GM18498 (cell line): ENCODE data around the gene WDR6.

Experiments
- ATAC-seq: cut with Tn5 transposase; IDR thresholded peaks from one replicate; pipeline ENCODE4 v1.9.1; 2021; ENCODE audit warnings: mild to moderate bottlenecking, moderate library complexity; ENCODE audit not compliant: unreplicated experiment

WDR6 gene

DNA sequence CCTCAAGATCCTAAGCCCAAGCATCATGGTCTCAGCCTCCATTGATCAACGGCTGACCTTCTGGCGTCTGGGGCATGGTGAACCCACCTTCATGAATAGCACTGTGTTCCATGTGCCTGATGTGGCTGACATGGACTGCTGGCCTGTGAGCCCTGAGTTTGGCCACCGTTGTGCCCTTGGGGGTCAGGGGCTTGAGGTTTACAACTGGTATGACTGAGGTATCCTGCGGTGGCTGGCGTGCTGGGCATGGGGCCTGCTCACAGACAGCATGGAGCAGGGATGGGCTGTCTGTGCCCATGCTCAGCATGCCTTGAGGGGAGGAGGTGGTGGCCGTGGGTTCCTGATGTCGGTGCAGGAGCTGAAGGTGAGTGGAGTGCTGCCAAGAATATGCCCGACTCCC lies 7.9 kb downstream of the WDR6 start:
- no peak for ATAC-seq

DNA sequence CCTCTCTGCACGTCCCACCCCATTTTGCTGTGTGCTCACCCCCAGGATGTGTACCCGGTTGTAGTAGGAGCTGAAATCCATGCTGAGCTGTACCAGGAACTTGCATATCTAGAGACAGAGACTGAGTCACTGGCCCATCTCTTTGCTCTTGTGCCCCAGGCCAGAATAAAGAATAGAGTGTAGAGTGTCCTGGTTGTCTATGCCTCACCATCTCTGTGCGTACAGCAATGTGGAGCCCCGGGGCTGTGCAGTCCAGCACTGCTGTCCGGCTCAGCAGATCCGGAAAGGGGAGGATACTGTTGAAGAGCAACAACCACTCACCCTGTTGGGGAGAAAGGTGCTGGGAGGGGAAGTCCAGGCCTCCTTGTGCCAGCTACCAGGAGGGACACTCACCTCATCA lies 8.6 kb downstream of the WDR6 start:
- ATAC-seq = no peak

DNA sequence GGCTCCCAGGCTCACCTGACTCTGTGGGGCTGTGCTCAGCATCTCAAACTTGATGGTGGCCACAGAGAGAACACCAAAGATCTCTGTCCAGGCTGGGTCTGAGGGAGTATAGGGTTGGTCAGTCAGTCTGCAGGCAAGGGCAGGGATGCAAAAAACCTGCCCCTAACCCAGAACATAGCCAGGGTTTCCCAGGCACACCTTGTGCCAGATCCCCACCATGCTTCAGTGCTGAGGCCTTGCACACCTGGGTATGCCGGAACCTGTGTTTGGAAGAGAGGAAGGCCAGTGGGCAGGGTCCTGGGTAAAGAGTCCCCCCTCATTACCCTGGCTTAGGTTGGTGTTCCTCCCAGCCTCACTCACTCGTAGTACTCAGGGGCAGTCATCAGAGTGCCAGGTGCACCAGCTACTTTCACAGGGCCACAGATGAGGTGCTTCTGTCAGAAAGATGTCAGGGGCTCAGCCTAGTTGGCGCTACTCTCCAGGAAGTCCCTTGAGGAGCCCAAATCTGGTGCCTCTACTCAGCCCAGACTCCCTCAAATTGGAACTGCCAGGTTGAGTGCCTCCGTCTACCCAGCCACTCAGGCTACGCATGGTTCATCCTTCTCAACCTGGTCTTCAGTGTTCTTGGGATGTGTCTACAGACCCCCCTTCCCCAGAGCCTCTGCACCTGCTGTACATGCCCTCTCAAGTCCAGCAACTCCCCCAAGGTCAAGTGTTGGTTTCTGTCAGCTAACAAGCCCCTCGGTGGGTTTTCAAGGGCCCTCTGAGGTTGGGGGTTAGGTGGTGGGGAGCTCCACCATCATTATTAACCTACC lies 9.4 kb downstream of the WDR6 start:
- ATAC-seq = no peak

DNA sequence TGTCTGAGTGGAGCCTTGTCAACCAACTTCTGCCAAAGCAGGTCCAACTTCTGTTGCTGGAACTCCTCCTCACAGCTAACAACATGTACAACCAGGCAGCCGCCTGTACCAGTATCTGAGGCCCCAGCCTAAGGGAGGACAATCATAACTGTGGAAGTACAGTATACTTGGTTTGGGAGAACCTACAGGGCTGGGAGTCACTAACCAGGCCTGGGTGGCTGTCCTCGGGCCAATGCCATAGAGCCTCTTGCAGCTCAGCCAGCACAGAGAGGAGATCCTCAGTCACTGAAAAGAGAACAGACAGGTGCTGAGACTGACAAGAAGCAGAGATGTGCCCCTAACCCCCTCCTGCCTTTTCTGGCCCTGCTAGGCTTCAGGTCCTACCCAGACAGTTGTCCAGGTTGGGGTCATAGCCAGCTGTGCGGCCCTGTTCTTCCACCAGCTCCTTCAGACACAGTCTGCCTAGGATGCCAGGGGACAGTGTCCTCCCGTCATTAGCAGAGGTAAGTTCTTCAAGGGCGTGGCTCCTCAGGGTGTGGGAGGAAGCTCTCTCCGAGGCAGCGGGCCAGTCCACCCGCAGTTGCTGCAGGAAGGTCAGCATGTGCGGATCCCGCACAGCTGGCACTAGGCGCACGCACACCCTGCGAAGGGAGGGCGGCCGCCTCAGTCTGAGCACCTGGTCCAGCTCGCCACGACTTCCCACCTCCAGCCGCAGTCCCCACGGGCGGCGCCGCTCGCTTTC lies 10.2 kb downstream of the WDR6 start:
- ATAC-seq = no peak

DNA sequence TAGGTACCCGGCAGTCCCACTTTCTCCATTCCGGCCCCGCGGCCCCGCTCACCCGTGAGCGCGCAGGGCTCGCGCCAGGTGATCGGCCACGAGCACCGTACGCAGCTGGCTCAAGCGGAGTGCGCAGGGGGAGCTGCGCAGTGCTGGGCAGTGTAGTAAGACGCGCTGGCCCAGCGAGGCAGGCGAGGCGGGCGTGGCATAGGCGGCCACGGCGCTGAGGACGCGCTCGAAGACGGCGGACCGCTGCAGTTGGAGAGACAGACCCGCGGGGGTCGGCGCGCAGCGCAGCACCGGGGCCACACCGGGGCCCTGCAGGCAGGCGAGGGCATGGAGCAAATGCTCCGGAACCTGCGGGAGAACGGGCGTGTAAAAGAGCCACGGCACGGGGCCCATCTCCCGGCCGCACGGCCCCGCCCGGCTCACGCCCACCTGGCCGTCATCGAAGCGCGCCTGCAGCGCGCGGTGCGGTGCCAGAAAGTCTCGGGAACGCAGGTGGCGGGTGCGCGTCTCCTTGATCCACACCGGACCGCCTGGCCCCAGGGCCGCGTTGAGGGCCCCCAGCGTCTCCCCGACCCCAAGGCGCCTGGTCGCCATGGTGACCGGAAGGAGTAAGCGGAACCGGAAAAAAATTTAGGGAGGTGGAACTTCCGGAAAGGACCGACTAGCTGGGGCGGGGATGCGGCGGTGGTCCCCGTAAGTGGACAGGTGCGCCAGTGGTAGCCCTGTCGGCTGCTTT lies 10.9 kb downstream of the WDR6 start, which contains the start of gene DALRD3:
Gene DALRD3 (minus strand): TSS at position 610 of the 736 bp plus-strand sequence. CDS start 16 bp downstream, at position 594.
- no peak for ATAC-seq

DNA sequence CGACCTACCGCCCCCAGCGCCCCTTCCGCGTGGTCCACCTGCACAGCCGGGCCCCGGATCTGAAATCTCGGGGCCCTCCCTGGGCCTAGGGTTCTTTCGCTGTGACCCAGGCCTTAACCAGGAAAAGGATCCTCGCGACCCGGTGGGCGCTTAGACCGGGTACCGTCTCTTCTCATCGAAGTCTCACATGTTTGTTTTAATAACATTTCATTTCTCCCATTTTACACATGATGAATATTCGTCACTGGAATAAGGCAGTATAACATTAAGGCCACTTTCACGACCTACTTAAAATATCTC lies 11.5 kb downstream of the WDR6 start:
- no peak for ATAC-seq

DNA sequence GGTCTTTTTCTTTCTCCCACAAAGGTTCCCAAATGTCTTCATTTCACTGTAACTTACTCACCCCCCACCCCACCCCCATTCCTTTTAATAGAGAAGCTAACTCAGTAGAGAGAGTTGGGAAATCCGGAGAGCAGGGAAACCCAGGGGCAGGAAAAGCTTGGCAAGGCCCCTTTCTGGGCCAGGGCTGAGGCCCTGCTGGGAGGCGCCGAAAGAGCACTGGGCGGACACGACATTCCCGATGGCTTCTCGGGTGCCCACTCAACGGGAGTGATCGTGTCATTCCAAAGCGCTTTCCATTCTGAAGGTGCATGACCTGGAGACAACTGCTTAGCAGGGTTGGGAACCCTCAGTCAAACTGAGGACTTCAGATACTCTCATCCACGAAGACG lies 12.7 kb downstream of the WDR6 start:
- no peak for ATAC-seq

DNA sequence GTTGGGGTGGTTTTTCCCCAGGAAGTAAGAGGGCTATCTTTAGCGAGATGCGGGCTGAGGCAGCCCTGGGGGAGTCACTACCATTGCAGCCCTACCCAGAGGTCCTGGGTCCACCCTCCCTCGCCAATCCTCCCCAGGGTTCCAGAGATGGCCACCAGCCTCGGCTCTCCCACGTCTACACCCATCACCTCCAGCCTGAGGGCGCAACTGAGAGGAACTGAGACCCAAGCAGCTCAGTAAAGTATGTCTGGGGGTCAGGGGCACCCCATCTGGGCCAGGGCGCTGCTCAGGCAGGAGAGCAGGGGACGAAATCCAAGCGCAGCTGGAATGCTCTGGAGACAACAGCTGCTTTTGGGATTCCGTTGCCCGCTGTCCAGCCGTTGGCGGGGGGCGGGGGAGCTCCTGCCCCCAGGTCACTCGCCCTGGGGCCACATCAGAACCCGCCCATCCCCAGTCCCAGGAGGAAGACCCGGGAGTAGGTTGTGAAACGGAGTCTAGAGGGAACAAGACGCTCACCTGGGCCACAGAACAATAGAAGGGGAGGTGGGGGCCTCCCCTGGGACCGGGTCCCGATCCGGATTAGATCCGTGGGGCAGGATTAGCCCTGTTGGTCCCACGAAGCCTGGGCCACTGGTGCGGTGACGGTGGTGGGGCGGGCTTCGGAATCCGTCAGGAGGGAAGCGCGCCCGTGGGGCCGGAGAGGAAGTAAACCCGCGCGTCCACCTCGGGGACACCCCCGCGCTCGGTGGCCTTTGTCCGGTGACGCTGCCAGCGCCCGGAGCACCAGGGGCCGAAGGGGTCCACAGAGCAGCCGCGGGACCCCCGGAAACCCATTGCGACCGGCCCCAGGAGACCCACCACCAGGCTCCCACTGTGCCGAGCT lies 13.4 kb downstream of the WDR6 start:
- ATAC-seq = peak; percentile 13

DNA sequence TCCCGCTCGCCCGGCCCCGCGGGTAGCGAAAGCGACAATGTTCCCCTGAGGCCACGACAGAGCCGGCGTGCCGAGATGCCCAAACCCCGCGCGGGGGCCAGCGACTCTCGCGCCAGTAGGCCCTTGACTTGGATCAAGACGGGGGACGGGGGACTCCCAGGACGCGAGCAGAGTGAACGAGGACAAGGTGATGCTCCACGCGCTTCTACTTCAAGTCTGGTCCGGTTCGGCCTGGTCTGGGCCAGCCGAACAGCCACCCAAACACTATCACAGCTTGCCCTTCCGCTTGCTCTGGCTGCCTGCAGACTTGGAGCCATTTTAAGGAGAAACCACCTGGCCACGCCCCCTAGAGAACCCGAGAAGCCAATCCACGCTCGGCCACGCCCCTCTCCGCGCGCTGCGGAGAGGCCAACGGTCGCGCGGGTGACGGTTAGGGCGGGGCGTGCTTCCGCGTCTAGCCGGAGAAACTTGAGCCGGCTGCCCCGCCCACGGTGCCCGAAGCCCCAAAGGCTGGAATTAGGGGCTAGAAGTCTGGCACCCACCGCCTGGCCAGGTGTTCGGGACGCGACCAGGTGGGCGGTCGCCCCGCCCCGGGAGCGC lies 14.1 kb downstream of the WDR6 start:
- peak; percentile 57 for ATAC-seq

DNA sequence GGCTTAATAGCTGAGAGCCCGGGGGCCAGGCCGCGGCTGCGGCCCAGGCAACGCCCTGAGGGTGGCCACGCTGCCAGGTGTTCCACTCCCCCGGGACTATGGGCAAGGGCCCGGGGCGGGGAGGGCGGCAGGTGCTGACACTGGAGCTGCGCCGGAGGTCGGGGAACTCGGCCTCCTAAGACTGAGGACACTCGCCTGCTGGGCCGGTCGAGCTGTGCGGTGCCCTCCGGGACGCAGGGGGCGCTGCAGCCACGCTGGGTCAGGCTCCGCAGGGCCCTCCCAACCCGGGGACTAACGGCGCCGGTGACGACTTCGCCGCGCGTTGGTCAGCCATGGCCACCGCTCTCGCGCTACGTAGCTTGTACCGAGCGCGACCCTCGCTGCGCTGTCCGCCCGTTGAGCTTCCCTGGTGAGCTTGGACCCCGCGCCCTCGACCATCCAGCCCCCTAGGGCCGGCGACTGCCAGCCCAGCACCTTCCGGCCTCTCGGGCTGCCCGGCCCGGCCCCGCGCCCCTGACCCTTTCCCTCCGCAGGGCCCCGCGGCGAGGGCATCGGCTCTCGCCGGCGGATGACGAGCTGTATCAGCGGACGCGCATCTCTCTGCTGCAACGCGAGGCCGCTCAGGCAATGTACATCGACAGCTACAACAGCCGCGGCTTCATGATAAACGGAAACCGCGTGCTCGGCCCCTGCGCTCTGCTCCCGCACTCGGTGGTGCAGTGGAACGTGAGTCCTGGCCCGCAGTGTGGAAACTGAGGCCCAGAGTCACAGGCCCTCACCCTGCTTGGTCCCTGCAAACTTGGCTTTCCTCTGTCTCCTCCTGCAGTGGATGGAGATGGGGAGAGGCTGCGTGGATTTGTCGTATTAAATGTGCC lies 14.9 kb downstream of the WDR6 start, which contains the start of gene NDUFAF3:
Gene NDUFAF3 (plus strand): TSS at position 309 of the 875 bp plus-strand sequence. CDS start 24 bp downstream, at position 333.
- ATAC-seq = peak; percentile 56

DNA sequence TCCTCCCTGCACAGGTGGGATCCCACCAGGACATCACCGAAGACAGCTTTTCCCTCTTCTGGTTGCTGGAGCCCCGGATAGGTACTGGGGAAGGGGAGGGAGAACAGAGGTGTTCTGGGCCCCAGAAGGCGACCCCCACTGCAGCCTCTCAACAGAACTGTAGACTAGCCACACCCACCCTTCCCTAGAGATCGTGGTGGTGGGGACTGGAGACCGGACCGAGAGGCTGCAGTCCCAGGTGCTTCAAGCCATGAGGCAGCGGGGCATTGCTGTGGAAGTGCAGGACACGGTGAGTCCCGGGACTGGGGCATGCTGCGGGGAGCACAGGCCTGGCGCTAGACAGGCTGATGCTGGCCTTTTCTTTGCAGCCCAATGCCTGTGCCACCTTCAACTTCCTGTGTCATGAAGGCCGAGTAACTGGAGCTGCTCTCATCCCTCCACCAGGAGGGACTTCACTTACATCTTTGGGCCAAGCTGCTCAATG lies 15.5 kb downstream of the WDR6 start:
- no peak for ATAC-seq

DNA sequence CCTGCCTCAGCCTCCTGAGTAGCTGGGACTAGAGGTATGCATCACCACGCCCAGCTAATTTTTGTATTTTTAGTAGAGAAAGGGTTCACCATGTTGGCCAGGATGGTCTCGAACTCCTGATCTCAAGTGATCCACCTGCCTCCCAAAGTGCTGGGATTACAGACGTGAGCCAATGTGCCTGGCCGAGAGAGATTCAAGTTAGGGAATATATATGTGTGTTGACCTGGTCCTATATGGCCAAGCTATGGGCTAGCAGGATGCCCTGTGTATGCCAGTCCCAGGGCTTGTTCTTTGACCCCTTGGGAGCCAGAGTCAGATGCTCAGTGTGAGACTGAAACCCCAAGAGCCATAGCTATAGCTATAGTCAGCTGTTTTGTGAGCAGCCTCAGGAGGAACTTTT lies 16.6 kb downstream of the WDR6 start:
- ATAC-seq = no peak

DNA sequence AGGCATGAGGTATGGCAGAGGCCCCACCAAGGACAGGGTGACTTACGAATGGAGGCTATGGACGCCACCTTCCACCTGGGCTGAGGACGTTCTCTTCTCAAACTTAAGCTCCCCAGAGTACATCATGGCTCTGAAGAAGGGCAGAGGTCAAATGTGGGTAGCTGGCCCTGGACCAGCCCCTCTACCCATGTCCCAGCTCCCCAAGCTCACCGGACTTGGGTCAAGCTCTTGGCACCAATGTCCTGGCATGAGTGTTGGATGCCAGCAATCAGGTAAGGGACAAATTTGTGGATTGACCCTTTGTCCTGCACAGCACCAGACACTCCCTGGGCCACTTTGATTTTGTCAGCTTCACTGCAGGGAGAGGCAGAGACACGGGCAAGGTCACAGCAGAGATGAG lies 17.3 kb downstream of the WDR6 start:
- ATAC-seq = no peak

DNA sequence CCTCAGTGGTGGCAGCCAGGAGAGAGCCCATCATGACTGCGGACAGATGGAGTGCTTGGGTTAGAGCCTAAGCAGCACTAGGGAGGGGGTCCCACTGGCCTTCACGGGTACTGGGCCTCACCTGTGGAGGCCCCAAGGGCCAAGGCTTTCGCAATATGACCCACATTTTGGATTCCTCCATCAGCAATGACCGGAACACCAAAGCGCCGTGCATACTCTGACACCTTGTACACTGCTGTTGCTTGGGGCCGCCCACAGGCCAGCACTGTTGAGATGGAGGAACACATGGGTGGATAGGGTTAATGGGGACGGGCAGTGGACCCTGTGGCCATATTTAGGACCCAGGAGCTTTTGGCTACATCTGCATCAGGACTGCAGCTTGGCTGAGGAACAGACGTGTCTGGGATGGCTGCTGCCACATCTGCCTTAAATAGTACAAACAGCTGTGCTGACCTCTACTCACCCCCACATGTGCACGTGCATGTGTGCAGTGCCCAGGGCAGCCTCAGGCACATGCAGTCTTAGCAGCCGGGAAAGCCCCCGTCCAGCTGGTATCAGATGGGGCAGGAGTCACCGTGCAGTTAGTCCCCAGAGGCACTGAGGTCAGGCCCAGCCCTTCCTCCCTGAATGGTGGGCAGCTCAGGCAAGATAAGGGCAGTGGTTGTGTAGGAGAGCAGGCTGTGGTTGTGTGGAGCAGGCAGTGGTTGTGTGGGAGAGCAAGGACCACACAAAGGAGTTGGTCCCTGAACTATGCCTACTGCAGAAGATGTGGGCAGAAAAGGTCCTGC lies 18.0 kb downstream of the WDR6 start:
- no peak for ATAC-seq

DNA sequence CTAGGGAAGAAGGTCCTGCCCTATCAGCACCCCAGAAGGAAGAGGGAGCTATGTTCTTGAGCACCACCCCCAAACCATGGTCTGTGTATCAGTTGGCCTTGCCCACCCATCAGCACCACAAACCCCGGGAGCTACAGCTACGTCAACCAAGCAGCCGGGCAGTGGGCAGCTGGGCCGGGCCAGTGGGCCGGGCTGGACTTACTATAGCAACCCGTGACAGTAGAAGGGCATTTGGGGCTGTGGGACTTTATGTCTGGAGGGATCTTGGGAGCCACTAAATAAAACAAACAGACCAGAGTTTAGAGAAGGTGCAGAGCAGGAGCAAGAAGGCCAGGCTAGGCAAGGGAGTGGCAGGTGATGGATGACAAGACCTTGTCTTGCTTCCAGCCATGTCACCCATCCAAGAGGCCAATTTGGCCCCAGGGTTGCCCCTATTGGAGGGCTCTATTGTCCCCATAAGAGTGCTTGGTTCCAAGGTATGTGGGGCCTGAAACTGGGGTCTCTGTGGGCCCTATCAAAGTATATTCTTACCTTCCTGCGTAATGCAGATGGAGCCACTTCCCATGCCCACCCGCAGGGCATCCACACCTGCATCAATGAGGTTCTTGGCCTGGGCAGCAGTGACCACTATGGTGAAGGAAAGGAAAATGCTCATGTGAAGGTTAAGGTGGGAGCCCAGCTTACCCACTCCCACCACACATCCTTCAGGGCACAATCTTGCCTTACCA lies 18.8 kb downstream of the WDR6 start:
- ATAC-seq = no peak

DNA sequence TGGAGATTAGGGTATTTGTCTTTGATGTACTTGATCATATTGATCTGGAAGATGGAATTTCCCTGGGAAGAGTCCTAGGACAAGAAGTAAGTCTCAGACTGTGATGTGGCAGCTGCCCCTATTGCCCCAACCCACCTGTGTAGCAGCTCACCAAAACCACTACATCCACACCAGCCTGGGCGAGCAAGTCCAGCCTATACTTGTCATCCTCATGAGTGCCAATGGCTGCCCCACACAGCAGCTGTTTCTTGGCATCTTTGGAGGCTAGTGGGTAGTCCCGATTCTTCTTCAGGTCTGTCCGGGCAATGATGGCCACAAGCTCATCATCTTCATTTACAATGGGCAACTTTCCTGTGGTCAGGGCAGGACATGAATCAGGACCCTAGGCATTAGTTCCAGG lies 19.3 kb downstream of the WDR6 start:
- no peak for ATAC-seq

DNA sequence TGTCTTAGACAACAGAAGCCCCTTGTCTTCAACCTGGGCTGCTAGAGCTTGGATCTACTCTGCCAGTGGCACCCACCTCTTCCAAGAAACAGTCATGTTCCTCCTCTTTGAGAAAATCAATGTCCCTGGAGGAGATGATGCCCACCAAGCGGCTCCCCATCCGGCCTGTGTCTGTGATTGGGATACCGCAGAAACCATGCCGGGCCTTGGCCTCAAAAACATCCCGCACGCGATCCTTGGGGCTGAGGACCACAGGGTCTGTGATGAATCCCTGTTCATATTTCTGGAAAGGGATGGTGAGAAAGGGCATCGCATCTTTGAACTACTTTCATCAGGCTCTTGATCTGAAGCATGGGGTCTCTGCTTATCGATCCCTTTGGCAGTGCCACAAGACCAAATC lies 20.4 kb downstream of the WDR6 start:
- no peak for ATAC-seq

DNA sequence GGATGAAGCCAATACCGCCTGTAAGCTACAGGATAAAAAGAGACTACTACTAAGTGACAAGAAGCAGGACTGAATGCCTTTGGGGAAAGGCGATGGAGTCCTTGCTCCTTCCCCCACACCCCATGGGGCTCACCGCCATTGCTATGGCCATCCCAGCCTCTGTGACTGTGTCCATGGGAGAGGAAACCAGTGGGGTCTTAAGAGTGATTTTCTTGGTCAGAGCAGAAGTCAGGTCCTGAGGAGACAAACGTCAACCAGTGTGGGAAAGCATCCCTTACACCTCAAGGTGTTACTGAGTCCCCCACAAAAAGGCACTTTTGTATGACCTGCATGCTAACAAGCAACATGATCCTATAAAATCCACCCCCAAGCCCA lies 21.1 kb downstream of the WDR6 start:
- no peak for ATAC-seq
